IMR-90 (cell line): ENCODE measurements around the gene EXPH5. TPM values are rescaled to one million over a fixed set of nuclear protein-coding genes. Genes with fewer than 3 reads are reported as not detected.

Source experiments
- ATAC-seq: fragments of 200-7000 bp; cut with Tn5 transposase; 2 replicates; pipeline ENCODE4 v1.9.1; 2020; ENCODE audit warnings: low read depth, mild to moderate bottlenecking, moderate library complexity
- BruUV-seq: library from RNA; stranded (reverse); fragments of 400-500 nt; replicated peaks from 2 replicates; lab custom pipeline; 2021; lab: Mats Ljungman, UMichigan
- CTCF ChIA-PET: fragments of 300-600 bp; formaldehyde crosslinking; extraction: SDS; loops from one replicate; lab custom pipeline; 2021; ENCODE audit warnings: antibody characterized with exemption; lab: Yijun Ruan, JAX
- POLR2A ChIA-PET: fragments of 300-600 bp; sonication (Branson Sonifier 250); formaldehyde crosslinking; loops from one replicate; lab custom pipeline; 2022; ENCODE audit warnings: antibody characterized with exemption; ENCODE audit not compliant: unreplicated experiment; lab: Charles Lee
- DNase-seq: peaks from one replicate; pipeline ENCODE4 v3.0.0; 2013
- H2AFZ ChIP-seq: replicated peaks from 2 replicates; pipeline ENCODE3; 2013; ENCODE audit warnings: low read length, mild to moderate bottlenecking; ENCODE audit not compliant: poor library complexity
- H2AK5ac ChIP-seq: 2 replicates; pipeline ENCODE4 v1.6.1; 2013; ENCODE audit warnings: low read depth, low read length, inconsistent platforms
- H2AK9ac ChIP-seq: replicated peaks from 2 replicates; pipeline ENCODE3; 2013; ENCODE audit warnings: mild to moderate bottlenecking, low read depth, low read length, moderate library complexity; ENCODE audit not compliant: poor library complexity
- H2BK120ac ChIP-seq: 2 replicates; pipeline ENCODE4 v1.6.1; 2013; ENCODE audit warnings: low read depth, low read length, inconsistent platforms
- H2BK15ac ChIP-seq: 3 replicates; pipeline ENCODE4 v1.6.1; 2013; ENCODE audit warnings: low read depth, low read length, inconsistent platforms
- H2BK20ac ChIP-seq: 2 replicates; pipeline ENCODE4 v1.6.1; 2013; ENCODE audit warnings: low read depth, mild to moderate bottlenecking, inconsistent platforms, low read length, moderate library complexity
- H2BK5ac ChIP-seq: 2 replicates; pipeline ENCODE4 v1.6.1; 2013; ENCODE audit warnings: mild to moderate bottlenecking, low read depth, low read length, inconsistent platforms; ENCODE audit not compliant: poor library complexity, severe bottlenecking
- H3K14ac ChIP-seq: replicated peaks from 2 replicates; pipeline ENCODE4 v1.6.1; 2013; ENCODE audit warnings: low read depth, low read length, inconsistent platforms
- H3K18ac ChIP-seq: 2 replicates; pipeline ENCODE4 v1.6.1; 2013; ENCODE audit warnings: low read depth, low read length, control low read depth
- H3K23ac ChIP-seq: 2 replicates; pipeline ENCODE4 v1.6.1; 2013; ENCODE audit warnings: low read depth, low read length, inconsistent platforms
- H3K27ac ChIP-seq: 2 replicates; pipeline ENCODE4 v1.5.1; 2013; ENCODE audit warnings: mild to moderate bottlenecking, control low read depth, low read length; ENCODE audit not compliant: insufficient read depth
- H3K27me3 ChIP-seq: 2 replicates; pipeline ENCODE4 v1.6.1; 2013; ENCODE audit warnings: low read length; ENCODE audit not compliant: control insufficient read depth, insufficient read depth
- H3K36me3 ChIP-seq: 2 replicates; pipeline ENCODE4 v1.6.1; 2013; ENCODE audit warnings: low read length, mixed read lengths; ENCODE audit not compliant: control insufficient read depth, insufficient read depth
- H3K4ac ChIP-seq: 2 replicates; pipeline ENCODE4 v1.6.1; 2013; ENCODE audit warnings: low read depth, low read length, inconsistent platforms
- H3K4me1 ChIP-seq: 2 replicates; pipeline ENCODE4 v1.6.1; 2013; ENCODE audit warnings: low read length, mixed read lengths; ENCODE audit not compliant: control insufficient read depth, insufficient read depth
- H3K4me2 ChIP-seq: 2 replicates; pipeline ENCODE4 v1.6.1; 2013; ENCODE audit warnings: low read depth, mild to moderate bottlenecking, control low read depth, low read length, moderate library complexity
- H3K4me3 ChIP-seq: 2 replicates; pipeline ENCODE4 v1.5.1; 2013; ENCODE audit warnings: low read depth, mild to moderate bottlenecking, control low read depth, low read length, moderate library complexity; ENCODE audit not compliant: insufficient read depth
- H3K56ac ChIP-seq: 2 replicates; pipeline ENCODE4 v1.6.1; 2013; ENCODE audit warnings: low read length, inconsistent platforms; ENCODE audit not compliant: insufficient read depth; ENCODE audit errors: extremely low read depth
- H3K79me1 ChIP-seq, 2 experiments: 2 replicates each; pipeline ENCODE4 v1.6.1; 2013; ENCODE audit warnings: low read length in 2 of 2, inconsistent platforms in 1 of 2, low read depth in 1 of 2
- H3K9ac ChIP-seq: 2 replicates; pipeline ENCODE4 v1.6.1; 2013; ENCODE audit warnings: low read depth, low read length, control low read depth
- H3K9me1 ChIP-seq: 2 replicates; pipeline ENCODE4 v1.6.1; 2013; ENCODE audit warnings: low read length, inconsistent platforms; ENCODE audit not compliant: insufficient read depth
- H3K9me3 ChIP-seq: 2 replicates; pipeline ENCODE4 v1.6.1; 2013; ENCODE audit warnings: low read length; ENCODE audit not compliant: control insufficient read depth, insufficient read depth
- H4K20me1 ChIP-seq: 2 replicates; pipeline ENCODE4 v1.6.1; 2013; ENCODE audit warnings: low read length, inconsistent platforms; ENCODE audit not compliant: insufficient read depth
- H4K5ac ChIP-seq: 2 replicates; pipeline ENCODE4 v1.6.1; 2013; ENCODE audit warnings: mild to moderate bottlenecking, low read depth, low read length, control low read depth
- H4K8ac ChIP-seq, 2 experiments: 2 replicates each; pipeline ENCODE4 v1.6.1; 2013; ENCODE audit warnings: low read depth in 2 of 2, low read length in 2 of 2, control low read depth in 1 of 2, inconsistent platforms in 1 of 2
- H4K91ac ChIP-seq: 2 replicates; pipeline ENCODE4 v1.6.1; 2013; ENCODE audit warnings: low read depth, low read length, inconsistent platforms; ENCODE audit not compliant: insufficient read depth
- BHLHE40 ChIP-seq: fragments of 150-350 bp; IDR thresholded peaks from 2 replicates; pipeline ENCODE4 v1.6.1; 2016; ENCODE audit warnings: mild to moderate bottlenecking, low read depth, low read length
- CEBPB ChIP-seq: IDR thresholded peaks from 2 replicates; pipeline ENCODE4 v1.6.1; 2012; ENCODE audit warnings: low read depth, low read length, improper control_type of control experiment
- FOS ChIP-seq: fragments of 150-350 bp; IDR thresholded peaks from 2 replicates; pipeline ENCODE4 v1.6.1; 2016; ENCODE audit warnings: low read depth, low read length
- MAFK ChIP-seq: IDR thresholded peaks from 2 replicates; pipeline ENCODE4 v1.6.1; 2012; ENCODE audit warnings: low read depth, low read length, improper control_type of control experiment
- MAZ ChIP-seq: IDR thresholded peaks from 2 replicates; pipeline ENCODE4 v1.6.1; 2012; ENCODE audit warnings: low read depth, mild to moderate bottlenecking, low read length, improper control_type of control experiment, moderate library complexity, borderline replicate concordance
- MXI1 ChIP-seq: IDR thresholded peaks from 2 replicates; pipeline ENCODE4 v1.6.1; 2012; ENCODE audit warnings: low read depth, mild to moderate bottlenecking, low read length, moderate library complexity, borderline replicate concordance
- NFE2L2 ChIP-seq: fragments of 150-350 bp; IDR thresholded peaks from 2 replicates; pipeline ENCODE4 v1.6.1; 2016; ENCODE audit warnings: low read depth, mild to moderate bottlenecking, low read length
- POLR2A ChIP-seq: IDR thresholded peaks from 2 replicates; pipeline ENCODE4 v1.6.1; 2012; ENCODE audit warnings: mild to moderate bottlenecking, low read depth, low read length
- RAD21 ChIP-seq: IDR thresholded peaks from 2 replicates; pipeline ENCODE4 v1.6.1; 2012; ENCODE audit warnings: low read length, improper control_type of control experiment
- RFX5 ChIP-seq: IDR thresholded peaks from 2 replicates; pipeline ENCODE4 v1.8.0; 2012; ENCODE audit warnings: low read depth, mild to moderate bottlenecking, low read length, moderate library complexity
- SMC3 ChIP-seq: fragments of 150-350 bp; IDR thresholded peaks from 2 replicates; pipeline ENCODE4 v1.6.1; 2016; ENCODE audit warnings: low read depth, mild to moderate bottlenecking, antibody characterized with exemption, low read length, moderate library complexity
- WGBS, 2 experiments: methylation state at CpG; one replicate each; pipeline versions ENCODE4 v1.1.5 to v1.1.7; 2013; ENCODE audit warnings: missing lambda C conversion rate in 2 of 2; ENCODE audit not compliant: insufficient read length in 1 of 2; ENCODE audit errors: extremely low coverage in 2 of 2; 5-methylcytosine and 5-hydroxymethylcytosine counted together
- dilution Hi-C: fragments of 300-500 bp; cut with HindIII; formaldehyde crosslinking; loops from one replicate; pipeline ENCODE4 v1.14.3; 2018; ENCODE audit warnings: low sequenced_read_pairs; ENCODE audit not compliant: unreplicated experiment
- in situ Hi-C: fragments of 300-500 bp; cut with MboI; formaldehyde crosslinking; loops from 3 replicates; pipeline ENCODE4 v1.14.3; 2019; ENCODE audit warnings: low sequenced_read_pairs, inconsistent platforms, mixed read lengths
- intact Hi-C: fragments of 100-400 bp; cut with micrococcal nuclease; formaldehyde crosslinking; loops from 2 replicates; pipeline ENCODE4 v1.10.0; 2022
- polyA plus RNA-seq, 3 experiments: library from polyadenylated mRNA; depleted of rRNA; stranded (reverse); fragments of >200 nt; gene quantifications; 2 replicates each; pipeline ENCODE4 v1.2.3, GENCODE V29; 2012; ENCODE audit warnings: low replicate concordance in 1 of 3
- total RNA-seq: library from RNA; depleted of rRNA; stranded (reverse); fragments of >200 nt; gene quantifications from 2 replicates; pipeline ENCODE4 v1.2.3, GENCODE V29; 2012
- TF ChIP-seq, protein P1 (sequence below): conservative IDR thresholded peaks from 2 replicates; pipeline ENCODE4 v1.5.1; 2012; ENCODE audit warnings: mild to moderate bottlenecking, low read depth, low read length, improper control_type of control experiment
- TF ChIP-seq, protein P2 (sequence below): fragments of 150-350 bp; IDR thresholded peaks from 2 replicates; pipeline ENCODE4 v1.6.1; 2017; ENCODE audit warnings: mild to moderate bottlenecking, antibody characterized with exemption, low read length, low read depth
- TF ChIP-seq, protein P3 (sequence below): fragments of 150-350 bp; IDR thresholded peaks from 2 replicates; pipeline ENCODE4 v1.6.1; 2016; ENCODE audit warnings: low read depth, mild to moderate bottlenecking, low read length, moderate library complexity, borderline replicate concordance

The EXPH5 gene
- total and polyA plus RNA-seq, 2 of the 4 experiments (the other 2 are of a cell fraction): 0.05 to 0.72 TPM

GRCh38 chr11:108538022-108538424 is 55.5 kb downstream of the EXPH5 start:
- Histone ChIP-seq H2AK5ac (no peak overlapping the region), H3K36me3 (no peaks in the 10 kb centered on the region), H3K4me1 (no peaks in the 10 kb centered on the region; the same call in 1 of the 2 replicates), H3K9ac (no peak overlapping the region), H3K27ac (no peak overlapping the region), H3K79me1 (no peaks in the 10 kb centered on the region), H3K23ac (no peak overlapping the region), H4K5ac (no peak overlapping the region), H3K9me1 (no peaks in the 10 kb centered on the region; the same call in 1 of the 2 replicates), H2BK120ac (no peak overlapping the region), H2BK15ac (no peak overlapping the region), H3K9me3 (no peaks in the 10 kb centered on the region), H2BK5ac (no peak overlapping the region), H3K56ac (no peak overlapping the region), H2BK20ac (no peak overlapping the region), H2AFZ (peak overlapping the region; percentile 44), H3K4me2 (no peak overlapping the region), H3K4me3 (no peak overlapping the region), H4K20me1 (no peaks in the 10 kb centered on the region), H2AK9ac (no peak overlapping the region), H4K8ac (no peak overlapping the region), H4K91ac (no peak overlapping the region), H3K18ac (no peak overlapping the region), H3K14ac (no peak overlapping the region), H3K4ac (no peak overlapping the region), H3K27me3 (no peaks in the 10 kb centered on the region)
- dilution Hi-C loops: no loop called here
- no TSS peak for BruUV-seq
- intact Hi-C loops: no loop called here
- TF ChIP-seq RAD21: no peak
- TF ChIP-seq, protein P1, sequence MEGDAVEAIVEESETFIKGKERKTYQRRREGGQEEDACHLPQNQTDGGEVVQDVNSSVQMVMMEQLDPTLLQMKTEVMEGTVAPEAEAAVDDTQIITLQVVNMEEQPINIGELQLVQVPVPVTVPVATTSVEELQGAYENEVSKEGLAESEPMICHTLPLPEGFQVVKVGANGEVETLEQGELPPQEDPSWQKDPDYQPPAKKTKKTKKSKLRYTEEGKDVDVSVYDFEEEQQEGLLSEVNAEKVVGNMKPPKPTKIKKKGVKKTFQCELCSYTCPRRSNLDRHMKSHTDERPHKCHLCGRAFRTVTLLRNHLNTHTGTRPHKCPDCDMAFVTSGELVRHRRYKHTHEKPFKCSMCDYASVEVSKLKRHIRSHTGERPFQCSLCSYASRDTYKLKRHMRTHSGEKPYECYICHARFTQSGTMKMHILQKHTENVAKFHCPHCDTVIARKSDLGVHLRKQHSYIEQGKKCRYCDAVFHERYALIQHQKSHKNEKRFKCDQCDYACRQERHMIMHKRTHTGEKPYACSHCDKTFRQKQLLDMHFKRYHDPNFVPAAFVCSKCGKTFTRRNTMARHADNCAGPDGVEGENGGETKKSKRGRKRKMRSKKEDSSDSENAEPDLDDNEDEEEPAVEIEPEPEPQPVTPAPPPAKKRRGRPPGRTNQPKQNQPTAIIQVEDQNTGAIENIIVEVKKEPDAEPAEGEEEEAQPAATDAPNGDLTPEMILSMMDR: no peak
- TF ChIP-seq, protein P2, sequence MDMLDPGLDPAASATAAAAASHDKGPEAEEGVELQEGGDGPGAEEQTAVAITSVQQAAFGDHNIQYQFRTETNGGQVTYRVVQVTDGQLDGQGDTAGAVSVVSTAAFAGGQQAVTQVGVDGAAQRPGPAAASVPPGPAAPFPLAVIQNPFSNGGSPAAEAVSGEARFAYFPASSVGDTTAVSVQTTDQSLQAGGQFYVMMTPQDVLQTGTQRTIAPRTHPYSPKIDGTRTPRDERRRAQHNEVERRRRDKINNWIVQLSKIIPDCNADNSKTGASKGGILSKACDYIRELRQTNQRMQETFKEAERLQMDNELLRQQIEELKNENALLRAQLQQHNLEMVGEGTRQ: no peak
- TF ChIP-seq, protein P3, sequence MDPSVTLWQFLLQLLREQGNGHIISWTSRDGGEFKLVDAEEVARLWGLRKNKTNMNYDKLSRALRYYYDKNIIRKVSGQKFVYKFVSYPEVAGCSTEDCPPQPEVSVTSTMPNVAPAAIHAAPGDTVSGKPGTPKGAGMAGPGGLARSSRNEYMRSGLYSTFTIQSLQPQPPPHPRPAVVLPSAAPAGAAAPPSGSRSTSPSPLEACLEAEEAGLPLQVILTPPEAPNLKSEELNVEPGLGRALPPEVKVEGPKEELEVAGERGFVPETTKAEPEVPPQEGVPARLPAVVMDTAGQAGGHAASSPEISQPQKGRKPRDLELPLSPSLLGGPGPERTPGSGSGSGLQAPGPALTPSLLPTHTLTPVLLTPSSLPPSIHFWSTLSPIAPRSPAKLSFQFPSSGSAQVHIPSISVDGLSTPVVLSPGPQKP: no peak
- no peak for TF ChIP-seq MAZ
- no peak for TF ChIP-seq MXI1
- TF ChIP-seq BHLHE40: no peak
- no peak for TF ChIP-seq CEBPB
- no peak for TF ChIP-seq RFX5
- TF ChIP-seq FOS: no peak
- TF ChIP-seq MAFK: no peak
- no peak for TF ChIP-seq NFE2L2
- no peak for TF ChIP-seq SMC3
- no peak for TF ChIP-seq POLR2A
- in situ Hi-C loops: no loop called here
- DNase-seq (no peak), ATAC-seq (no peak)
- POLR2A ChIA-PET: interaction anchor here (1.0 kb wide), 1 partner anchor 13 kb away, joined by 3 read pairs; no protein-coding TSS in a partner anchor
- WGBS, 2 experiments: no CpG with 5 or more reads among the region's 8 CpGs
- CTCF ChIA-PET: no interaction called here
